HCT116 (cell line): ENCODE measurements around the gene ARHGEF1. TPM values are rescaled to one million over a fixed set of nuclear protein-coding genes. Genes with fewer than 3 reads are reported as not detected.

Experiments
- ATAC-seq: fragments of 200-7000 bp; cut with Tn5 transposase; 2 replicates; pipeline ENCODE4 v1.9.1; 2020; ENCODE audit warnings: mild to moderate bottlenecking, moderate library complexity
- BruUV-seq: library from RNA; stranded (reverse); fragments of 400-500 nt; replicated peaks from 2 replicates; lab custom pipeline; 2021; lab: Mats Ljungman, UMichigan
- CTCF ChIA-PET: fragments of 300-600 bp; sonication (Branson Sonifier 250); formaldehyde crosslinking; loops from one replicate; lab custom pipeline; 2021; ENCODE audit warnings: antibody characterized with exemption; lab: Charles Lee
- POLR2A ChIA-PET: fragments of 300-600, 350-600 bp; sonication (Branson Sonifier 250); formaldehyde crosslinking; loops from one replicate; lab custom pipeline; 2021; ENCODE audit warnings: antibody characterized with exemption; lab: Charles Lee
- RAD21 ChIA-PET, 2 experiments: fragments of 300-600 bp; sonication (Branson Sonifier 250); formaldehyde crosslinking; loops; one replicate each; lab custom pipeline; 2023; ENCODE audit warnings: low total read pairs in 2 of 2; ENCODE audit not compliant: uncharacterized antibody in 2 of 2, unreplicated experiment in 2 of 2, low non-redundant PET in 1 of 2; lab: Charles Lee
- DNase-seq: peaks from one replicate; pipeline ENCODE4 v3.0.0-alpha.2; 2010; ENCODE audit warnings: low read depth, low spot score
- H2AFZ ChIP-seq: fragments of 200-600 bp; shearing (Covaris generic), sonication (generic); 2 replicates; pipeline ENCODE4 v1.6.1; 2017; ENCODE audit warnings: low read depth, mixed run types, mixed read lengths, antibody characterized with exemption, low read length; ENCODE audit not compliant: poor library complexity, severe bottlenecking
- H3K27ac ChIP-seq: 2 replicates; pipeline ENCODE4 v1.5.1; 2012; ENCODE audit warnings: low read depth, low read length
- H3K27me3 ChIP-seq: fragments of 200-600 bp; sonication (generic); 2 replicates; pipeline ENCODE4 v1.6.1; 2016; ENCODE audit warnings: mixed run types, low read length, mixed read lengths; ENCODE audit not compliant: insufficient read depth
- H3K36me3 ChIP-seq, 2 experiments: fragments of 200-500 bp in 1 of 2; fragments of 200-600 bp in 1 of 2; sonication (Bioruptor generic) in 1 of 2; sonication (generic) in 1 of 2; 2 replicates each; pipeline versions ENCODE4 v1.5.1 to v1.6.1; 2014 to 2016; ENCODE audit warnings: low read length in 2 of 2, inconsistent platforms in 1 of 2, mixed read lengths in 1 of 2, mixed run types in 1 of 2; ENCODE audit not compliant: insufficient read depth in 2 of 2, control insufficient read depth in 1 of 2
- H3K4me1 ChIP-seq, 2 experiments: fragments of 200-600 bp in 1 of 2; sonication (generic) in 1 of 2; 2 replicates each; pipeline versions ENCODE4 v1.5.1 to v1.6.1; 2012 to 2017; ENCODE audit warnings: low read length in 2 of 2, inconsistent platforms in 1 of 2, mild to moderate bottlenecking in 1 of 2, mixed read lengths in 1 of 2, mixed run types in 1 of 2, moderate library complexity in 1 of 2; ENCODE audit not compliant: insufficient read depth in 2 of 2, control insufficient read depth in 1 of 2
- H3K4me2 ChIP-seq: fragments of 200-600 bp; sonication (generic); 2 replicates; pipeline ENCODE4 v1.6.1; 2017; ENCODE audit warnings: mixed run types, low read length, mixed read lengths
- H3K4me3 ChIP-seq, 2 experiments: fragments of 200-600 bp in 1 of 2; sonication (generic) in 1 of 2; replicated peaks in 1 of 2; 2 replicates each; pipeline ENCODE4 v1.5.1; 2011 to 2016; ENCODE audit warnings: low read length in 2 of 2, control low read depth in 1 of 2, low read depth in 1 of 2, mild to moderate bottlenecking in 1 of 2, mixed read lengths in 1 of 2, mixed run types in 1 of 2
- H3K79me2 ChIP-seq: fragments of 200-600 bp; sonication (generic); 2 replicates; pipeline ENCODE4 v1.6.1; 2017; ENCODE audit warnings: mild to moderate bottlenecking, mixed run types, low read length, moderate library complexity, mixed read lengths; ENCODE audit not compliant: insufficient read depth
- H3K9ac ChIP-seq: fragments of 200-600 bp; sonication (generic); 2 replicates; pipeline ENCODE4 v1.6.1; 2016; ENCODE audit warnings: low read length, mixed read lengths
- H3K9me2 ChIP-seq: fragments of 200-600 bp; sonication (generic), shearing (Covaris generic); 2 replicates; pipeline ENCODE4 v1.6.1; 2017; ENCODE audit warnings: mixed run types, mild to moderate bottlenecking, moderate library complexity; ENCODE audit not compliant: insufficient read depth
- H3K9me3 ChIP-seq, 2 experiments: fragments of 200-500 bp in 1 of 2; fragments of 200-600 bp in 1 of 2; sonication (Bioruptor generic) in 1 of 2; sonication (generic) in 1 of 2; 2 replicates each; pipeline ENCODE4 v1.6.1; 2014 to 2017; ENCODE audit warnings: low read length in 2 of 2, mixed read lengths in 2 of 2, inconsistent platforms in 1 of 2, low read depth in 1 of 2, mild to moderate bottlenecking in 1 of 2, mixed run types in 1 of 2, moderate library complexity in 1 of 2; ENCODE audit not compliant: control insufficient read depth in 1 of 2, insufficient read depth in 1 of 2
- H4K20me1 ChIP-seq: fragments of 200-600 bp; sonication (generic), shearing (Covaris generic); 2 replicates; pipeline ENCODE4 v1.6.1; 2017; ENCODE audit warnings: mixed run types, mild to moderate bottlenecking, moderate library complexity; ENCODE audit not compliant: insufficient read depth
- ELF1 ChIP-seq: IDR thresholded peaks from 2 replicates; pipeline ENCODE4 v1.6.1; 2012; ENCODE audit warnings: low read depth, borderline replicate concordance
- JUND ChIP-seq: IDR thresholded peaks from 2 replicates; pipeline ENCODE4 v1.6.1; 2012
- POLR2AphosphoS5 ChIP-seq: IDR thresholded peaks from 2 replicates; pipeline ENCODE4 v1.6.1; 2011; ENCODE audit warnings: mild to moderate bottlenecking, low read depth, low read length, moderate library complexity
- SIN3A ChIP-seq: IDR thresholded peaks from 2 replicates; pipeline ENCODE4 v1.6.1; 2012; ENCODE audit warnings: low read depth
- intact Hi-C: fragments of 100-400 bp; cut with micrococcal nuclease; formaldehyde crosslinking; loops from 2 replicates; pipeline ENCODE4 v1.10.0; 2022
- total RNA-seq: library from RNA; stranded (reverse); gene quantifications from one replicate; pipeline ENCODE4 v1.2.1, GENCODE V29; 2021; ENCODE audit not compliant: unreplicated experiment
- TF ChIP-seq, protein P1 (sequence below), 3 experiments: fragments of 200-600 bp in 1 of 3; sonication (generic) in 1 of 3; IDR thresholded peaks in 2 of 3; conservative IDR thresholded peaks in 1 of 3; 2 replicates each; pipeline ENCODE4 v1.5.1; 2012 to 2017; ENCODE audit warnings: low read depth in 2 of 3, low read length in 2 of 3, antibody characterized with exemption in 1 of 3, borderline replicate concordance in 1 of 3, control low read depth in 1 of 3, mild to moderate bottlenecking in 1 of 3, mixed read lengths in 1 of 3, mixed run types in 1 of 3, moderate library complexity in 1 of 3; ENCODE audit not compliant: insufficient read depth in 1 of 3

The ARHGEF1 gene
- total RNA-seq, 1 experiment from 2014 or later = 110 TPM

GRCh38 chr19:41892173-41892902 is 9.4 kb downstream of the ARHGEF1 start:
- POLR2A ChIA-PET = no interaction called here
- H3K36me3 ChIP-seq = peaks cover 13 to 31% of the 10 kb centered on the region in 2 experiments
- no peaks in the 10 kb centered on the region for H3K9me3 ChIP-seq
- H3K27ac ChIP-seq = no peak overlapping the region; the same call in 1 of the 2 replicates
- peaks cover 7 to 17% of the 10 kb centered on the region in 2 experiments for H3K4me1 ChIP-seq
- intact Hi-C loops = no loop called here
- no TSS peak for BruUV-seq
- no peak for TF ChIP-seq POLR2AphosphoS5
- no peak for TF ChIP-seq SIN3A
- TF ChIP-seq JUND = no peak
- ATAC-seq = no peak
- CTCF ChIA-PET = no interaction called here
- peaks cover 23% of the 10 kb centered on the region; the same call in 1 of the 2 replicates for H3K79me2 ChIP-seq
- H3K9me2 ChIP-seq = no peaks in the 10 kb centered on the region
- H3K27me3 ChIP-seq = no peaks in the 10 kb centered on the region
- no peak overlapping the region for H3K4me2 ChIP-seq
- no peak overlapping the region for H3K4me3 ChIP-seq
- H4K20me1 ChIP-seq = no peaks in the 10 kb centered on the region
- no peak for DNase-seq
- RAD21 ChIA-PET = no interaction called here
- H2AFZ ChIP-seq = no peak overlapping the region
- no peak overlapping the region for H3K9ac ChIP-seq

- no peak overlapping the region; the same call in 1 of the 2 replicates for H3K27ac ChIP-seq
- peaks cover 12% of the 10 kb centered on the region; the same call in 1 of the 2 replicates for H3K79me2 ChIP-seq
- DNase-seq = no peak
- ChIA-PET RAD21 (no interaction called here), POLR2A (no interaction called here)
- intact Hi-C loops = no loop called here
- peaks cover 0 to 1% of the 10 kb centered on the region in 2 experiments; a peak in 1 of 4 replicates for H3K4me1 ChIP-seq
- ATAC-seq = peak; percentile 65
- H3K27me3 ChIP-seq = no peaks in the 10 kb centered on the region
- TF ChIP-seq, protein P1, sequence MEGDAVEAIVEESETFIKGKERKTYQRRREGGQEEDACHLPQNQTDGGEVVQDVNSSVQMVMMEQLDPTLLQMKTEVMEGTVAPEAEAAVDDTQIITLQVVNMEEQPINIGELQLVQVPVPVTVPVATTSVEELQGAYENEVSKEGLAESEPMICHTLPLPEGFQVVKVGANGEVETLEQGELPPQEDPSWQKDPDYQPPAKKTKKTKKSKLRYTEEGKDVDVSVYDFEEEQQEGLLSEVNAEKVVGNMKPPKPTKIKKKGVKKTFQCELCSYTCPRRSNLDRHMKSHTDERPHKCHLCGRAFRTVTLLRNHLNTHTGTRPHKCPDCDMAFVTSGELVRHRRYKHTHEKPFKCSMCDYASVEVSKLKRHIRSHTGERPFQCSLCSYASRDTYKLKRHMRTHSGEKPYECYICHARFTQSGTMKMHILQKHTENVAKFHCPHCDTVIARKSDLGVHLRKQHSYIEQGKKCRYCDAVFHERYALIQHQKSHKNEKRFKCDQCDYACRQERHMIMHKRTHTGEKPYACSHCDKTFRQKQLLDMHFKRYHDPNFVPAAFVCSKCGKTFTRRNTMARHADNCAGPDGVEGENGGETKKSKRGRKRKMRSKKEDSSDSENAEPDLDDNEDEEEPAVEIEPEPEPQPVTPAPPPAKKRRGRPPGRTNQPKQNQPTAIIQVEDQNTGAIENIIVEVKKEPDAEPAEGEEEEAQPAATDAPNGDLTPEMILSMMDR (IDR thresholded peaks at IDR 0.05 in 2 of 3, conservative IDR thresholded peaks at IDR 0.05 in 1 of 3; ENCODE audit: borderline replicate concordance in 1 of 3, insufficient read depth in 1 of 3, low read depth in 2 of 3, low read length in 2 of 3) = peak in 2 of 3 experiments; percentile 37 to 42; a peak in 3 of 6 replicates
- no peak for TF ChIP-seq ELF1
- TF ChIP-seq, all 23 proteins: peak for 1
- Histone ChIP-seq H3K9ac (no peak overlapping the region), H3K9me3 (no peaks in the 10 kb centered on the region), H3K4me2 (no peak overlapping the region), H4K20me1 (no peaks in the 10 kb centered on the region), H3K36me3 (peaks cover 22 to 35% of the 10 kb centered on the region in 2 experiments), H3K9me2 (no peaks in the 10 kb centered on the region), H3K4me3 (no peak overlapping the region), H2AFZ (no peak overlapping the region)
- CTCF ChIA-PET = no interaction called here
- BruUV-seq = no TSS peak
Measured at GRCh38 chr19:41893899-41894298, 10.9 kb downstream of the ARHGEF1 start.
